ENCODE results near the gene NDUFS4.
"Not testable (repeated sequence)": the region's sequence is repeated elsewhere in the genome, so short reads cannot be mapped to it uniquely, and the experiment has no call there.

NDUFS4 gene

DNA sequence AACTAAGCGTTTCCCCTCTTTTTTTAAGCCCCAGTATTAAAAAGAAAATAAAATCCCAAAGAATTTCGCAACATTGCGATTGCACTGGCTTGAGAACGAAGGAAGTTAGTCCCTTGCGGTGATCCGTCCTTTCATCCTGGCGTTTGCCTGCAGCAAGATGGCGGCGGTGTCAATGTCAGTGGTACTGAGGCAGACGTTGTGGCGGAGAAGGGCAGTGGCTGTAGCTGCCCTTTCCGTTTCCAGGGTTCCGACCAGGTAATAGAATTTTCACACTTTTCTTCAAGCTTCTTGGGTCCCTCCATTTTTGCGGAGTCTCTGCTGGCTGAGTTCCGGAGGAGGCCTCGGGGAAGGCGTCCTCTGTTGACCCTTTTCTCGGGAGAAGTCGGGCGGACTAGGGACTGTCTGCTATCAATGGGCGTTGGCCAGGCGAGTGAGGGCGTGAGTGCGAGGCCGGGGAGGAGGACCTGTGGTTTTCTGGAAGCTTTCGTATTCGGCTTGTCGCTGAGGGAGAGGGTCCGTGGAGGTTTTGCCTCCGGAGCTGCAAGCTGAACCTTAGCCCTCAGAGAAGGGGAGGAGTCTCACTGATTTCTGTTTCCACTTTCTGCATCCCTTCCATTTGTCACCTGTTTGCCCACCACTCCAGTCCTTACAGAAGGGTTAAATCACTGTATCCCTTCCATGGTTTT is at the start of gene NDUFS4:
TSS of gene NDUFS4 (plus strand) at position 134 of the 686 bp plus-strand sequence. CDS start at position 158, 24 bp downstream.
- DNase-seq (ENCODE audit: low read depth in 2 of 2) = peak; percentile 63 to 65

DNA sequence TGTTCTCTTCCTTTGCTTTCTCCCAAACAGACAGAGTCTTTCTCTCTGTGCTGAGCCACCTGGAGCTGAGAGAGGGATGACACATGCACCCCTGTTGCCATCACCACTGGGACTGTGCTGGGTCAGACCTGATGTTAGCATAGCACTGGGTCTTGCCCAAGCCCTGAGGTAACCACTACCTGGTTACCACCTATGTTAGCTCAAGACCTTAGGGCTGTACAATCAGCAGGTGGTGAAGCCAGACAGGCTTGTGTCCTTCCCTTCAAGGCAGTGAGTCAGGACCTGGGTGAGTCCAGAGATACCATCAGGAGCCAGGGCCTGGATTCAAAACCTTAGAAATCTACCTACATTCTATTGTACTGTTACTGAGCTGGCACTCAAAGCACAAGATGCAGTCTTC is 47.9 kb upstream of the NDUFS4 start:
- no peak for DNase-seq (ENCODE audit: low read depth in 2 of 2)

DNA sequence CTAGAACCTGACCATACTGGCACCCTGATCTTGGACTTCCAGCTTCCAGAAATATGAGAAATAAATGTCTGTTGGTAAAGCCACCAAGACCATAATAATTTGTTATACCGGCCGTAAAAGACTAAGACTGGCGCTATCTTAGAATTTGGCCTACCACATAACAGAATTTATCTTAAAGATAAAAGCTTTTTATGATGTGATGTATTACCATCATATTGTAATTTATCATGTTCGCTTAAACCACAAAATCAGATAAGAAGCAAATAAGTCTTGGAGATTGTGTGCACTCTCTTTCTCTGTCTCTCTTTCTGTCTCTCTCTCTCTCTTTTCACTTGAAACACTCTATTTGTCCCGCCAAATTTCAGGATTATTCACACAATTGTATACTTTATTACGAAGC is 44.5 kb upstream of the NDUFS4 start:
- no peak for DNase-seq (ENCODE audit: low read depth in 2 of 2)

DNA sequence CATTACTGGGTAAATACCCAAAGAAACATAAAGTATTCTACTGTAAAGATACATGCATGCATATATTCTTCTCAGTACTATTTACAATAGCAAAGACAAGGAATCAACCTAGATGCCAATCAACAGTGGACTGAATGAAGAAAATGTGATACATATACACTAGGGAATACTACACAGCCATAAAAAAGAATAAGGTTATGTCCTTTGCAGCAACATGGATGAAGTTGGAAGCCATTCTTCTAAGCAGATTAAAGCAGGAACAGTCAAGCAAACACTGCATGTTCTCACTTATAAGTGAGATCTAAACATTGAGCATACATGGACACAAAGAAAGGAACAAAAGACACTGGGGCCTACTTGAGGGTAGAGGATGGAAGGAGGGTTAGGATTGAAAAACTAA is 39.6 kb upstream of the NDUFS4 start:
- no peak for DNase-seq (ENCODE audit: low read depth in 2 of 2)

DNA sequence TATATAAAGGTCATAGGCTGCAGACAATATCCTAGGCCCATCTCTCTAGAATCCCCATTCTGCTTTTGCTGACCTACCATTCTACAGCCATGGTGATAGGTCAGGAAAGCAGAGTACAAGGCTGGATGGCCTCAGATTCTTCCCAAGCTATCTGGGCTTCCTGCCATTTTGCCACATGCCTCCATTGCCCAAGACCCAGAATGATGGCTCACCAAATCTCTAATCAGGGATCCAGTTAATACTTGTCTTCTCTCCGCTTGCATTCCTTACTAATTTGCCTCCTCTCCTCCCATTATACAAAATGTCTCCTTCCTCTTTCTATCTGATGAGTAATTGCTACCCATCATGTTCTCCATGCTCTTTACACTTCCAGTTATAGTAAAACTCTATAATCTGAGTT is 22.7 kb upstream of the NDUFS4 start:
- DNase-seq (ENCODE audit: low read depth in 2 of 2) = no peak

DNA sequence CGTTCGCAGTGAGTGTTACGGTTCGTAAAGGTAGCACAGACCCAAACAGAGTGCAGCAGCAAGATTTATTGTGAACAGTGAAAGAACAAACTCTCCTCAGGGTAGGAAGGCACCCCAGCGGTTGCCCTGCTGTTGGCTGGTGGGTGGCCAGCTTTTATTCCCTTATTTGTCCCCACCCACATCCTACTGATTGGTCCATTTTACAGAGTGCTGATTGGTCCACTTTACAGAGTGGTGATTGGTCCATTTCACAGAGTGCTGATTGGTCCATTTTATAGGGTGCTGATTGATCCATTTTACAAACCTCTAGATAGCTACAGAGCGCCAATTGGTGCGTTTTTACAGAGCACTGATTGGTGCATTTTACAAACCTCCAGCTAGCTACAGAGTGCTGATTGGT is 19.7 kb upstream of the NDUFS4 start:
- not testable (repeated sequence) for DNase-seq (ENCODE audit: low read depth in 2 of 2)

DNA sequence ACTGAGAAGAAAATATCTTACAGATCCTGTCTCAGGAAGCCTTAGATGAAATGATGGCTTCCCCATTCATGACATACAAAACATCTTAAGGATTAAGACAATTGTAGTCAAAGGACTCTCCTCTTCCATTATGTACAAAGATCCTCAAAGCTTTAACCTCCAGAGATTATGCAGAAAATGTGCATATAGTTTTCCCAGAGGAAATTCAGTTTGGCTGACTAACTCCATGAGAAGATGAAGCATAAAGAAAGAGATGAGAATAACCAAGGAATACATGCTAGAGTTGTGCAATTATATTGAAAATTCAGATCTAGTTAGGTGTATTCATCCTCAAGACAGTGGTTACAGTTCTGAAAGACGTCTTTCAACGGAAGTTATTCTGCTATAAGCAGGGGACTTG is 18.6 kb upstream of the NDUFS4 start:
- DNase-seq (ENCODE audit: low read depth in 2 of 2) = no peak

DNA sequence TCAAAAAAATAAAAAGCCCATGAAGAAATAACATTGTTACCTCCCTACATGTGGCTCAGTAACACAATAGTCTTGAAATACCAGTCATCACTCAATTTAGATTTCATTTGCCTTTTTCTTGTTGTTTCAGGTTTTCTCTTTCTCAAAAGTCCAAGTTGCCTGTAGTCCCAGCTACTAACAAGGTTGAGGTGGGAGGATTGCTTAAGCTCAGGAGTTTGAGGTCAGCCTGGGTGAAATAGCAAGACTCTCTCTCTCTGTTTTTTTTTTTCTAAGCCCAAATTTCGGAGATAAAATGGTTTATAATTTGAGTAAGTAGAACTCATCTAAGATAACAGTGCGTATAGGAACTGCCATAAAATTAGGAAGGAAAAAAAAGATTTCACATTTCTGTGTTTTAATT is 17.5 kb upstream of the NDUFS4 start:
- no peak for DNase-seq (ENCODE audit: low read depth in 2 of 2)

DNA sequence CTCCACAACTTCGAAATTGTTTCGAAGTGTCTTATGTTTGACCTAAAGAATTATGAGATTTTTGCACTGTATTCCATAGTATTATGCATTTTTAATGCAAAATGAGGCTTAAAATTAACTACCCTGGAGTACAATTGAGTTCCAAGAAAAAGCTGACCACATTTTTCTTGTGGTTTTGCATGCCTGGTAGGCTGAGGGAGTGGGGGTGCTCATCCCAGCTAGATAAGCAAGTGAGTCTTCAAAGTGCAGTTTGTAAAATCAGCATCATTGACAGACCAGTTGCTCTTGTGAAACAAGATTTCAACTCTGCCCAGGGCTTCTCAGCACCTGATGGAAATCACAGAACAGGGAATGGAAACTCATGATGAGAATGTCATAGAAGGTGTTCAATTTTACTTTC is 17.0 kb upstream of the NDUFS4 start:
- no peak for DNase-seq (ENCODE audit: low read depth in 2 of 2)

DNA sequence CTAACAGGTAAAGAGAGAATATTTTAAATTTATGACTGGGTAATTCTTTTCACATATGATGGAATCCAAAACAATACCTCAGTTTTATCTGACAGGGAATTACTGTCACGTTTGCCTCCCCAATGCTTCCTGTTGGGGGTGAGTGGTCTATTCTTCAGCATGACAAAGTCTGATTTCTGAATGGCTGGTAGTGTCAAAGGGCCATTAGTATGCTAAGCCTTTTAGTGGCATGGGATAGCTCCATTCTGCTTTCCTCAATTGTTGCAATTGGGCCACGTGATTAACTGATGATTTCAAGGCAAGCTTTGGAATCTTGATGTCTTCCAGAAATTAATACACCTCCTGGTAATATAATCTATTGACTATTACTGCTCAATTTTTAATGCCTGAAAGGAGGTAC is 14.7 kb upstream of the NDUFS4 start:
- DNase-seq (ENCODE audit: low read depth in 2 of 2) = no peak

DNA sequence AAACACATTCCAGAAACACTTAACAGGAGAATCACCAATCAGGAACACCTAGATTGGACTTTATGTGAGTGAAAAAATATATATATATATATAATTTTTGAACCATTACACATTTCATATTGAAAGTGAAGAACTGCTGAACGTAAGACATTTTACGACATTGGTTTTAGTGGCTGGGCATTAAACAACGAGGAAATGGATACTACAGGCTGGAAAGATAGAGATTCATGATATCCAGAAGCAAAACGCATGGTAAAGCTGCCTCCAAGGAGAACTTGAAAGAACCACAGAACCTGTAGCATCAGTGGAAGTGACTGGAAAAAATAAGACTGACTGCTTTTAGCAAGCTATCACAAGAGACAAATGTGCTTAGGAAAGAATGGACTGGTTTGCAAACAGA is 13.2 kb upstream of the NDUFS4 start:
- no peak for DNase-seq (ENCODE audit: low read depth in 2 of 2)

DNA sequence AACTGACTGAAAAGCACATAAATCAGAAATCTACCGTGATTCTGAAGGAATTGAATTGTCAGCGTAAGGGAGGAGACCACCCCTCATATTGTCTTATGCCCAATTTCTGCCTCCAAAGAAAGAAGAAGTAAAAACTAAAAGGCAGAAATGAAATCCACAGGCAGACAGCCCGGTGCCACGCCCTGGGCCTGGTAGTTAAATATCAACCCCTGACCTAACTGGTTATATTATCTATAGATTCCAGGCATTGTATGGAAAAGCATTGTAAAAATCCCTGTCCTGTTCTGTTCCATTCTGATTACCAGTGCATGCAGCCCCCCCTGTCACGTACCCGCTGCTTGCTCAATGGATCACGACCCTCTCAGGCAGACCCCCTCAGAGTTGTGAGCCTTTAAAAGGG is 11.9 kb upstream of the NDUFS4 start:
- not testable (repeated sequence) for DNase-seq (ENCODE audit: low read depth in 2 of 2)

DNA sequence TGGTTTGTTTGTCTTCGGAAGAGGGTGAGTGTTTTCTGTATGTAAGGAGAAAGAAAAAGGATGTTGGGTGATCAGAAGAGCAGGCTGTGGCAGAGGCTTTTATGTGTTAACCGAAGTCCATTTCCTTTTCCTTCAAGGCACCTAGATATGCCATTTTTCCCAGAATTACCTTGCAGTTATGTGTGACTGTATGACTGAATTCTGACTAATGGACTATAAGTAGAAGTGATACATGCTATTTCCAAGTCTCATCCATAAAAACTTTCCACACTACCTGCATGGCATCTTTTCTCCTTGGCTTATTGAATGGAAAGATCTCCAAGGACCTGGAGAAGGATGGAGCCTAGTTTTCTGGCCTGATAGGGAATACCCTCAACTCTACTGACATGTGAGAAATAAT is 10.6 kb upstream of the NDUFS4 start:
- DNase-seq (ENCODE audit: low read depth in 2 of 2) = no peak

DNA sequence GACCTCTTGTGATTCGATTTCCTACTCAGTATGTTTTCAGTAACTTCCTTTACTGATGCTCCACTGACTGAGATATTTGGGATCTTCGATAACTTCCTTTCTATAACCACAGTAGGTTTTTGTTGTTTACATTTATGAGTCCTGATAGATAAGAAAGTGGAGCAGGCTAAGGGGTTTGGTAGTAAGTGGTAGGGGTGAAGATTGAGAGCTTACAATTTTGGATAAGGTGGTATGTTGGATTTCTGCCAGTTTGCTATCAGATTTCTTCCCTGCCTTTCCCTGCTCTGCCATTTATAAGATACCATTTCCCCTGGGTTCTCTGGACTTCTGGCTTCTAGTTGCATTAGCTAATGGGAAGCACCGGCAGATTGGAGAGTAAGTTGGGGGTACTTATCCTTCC is 7.9 kb upstream of the NDUFS4 start:
- no peak for DNase-seq (ENCODE audit: low read depth in 2 of 2)

DNA sequence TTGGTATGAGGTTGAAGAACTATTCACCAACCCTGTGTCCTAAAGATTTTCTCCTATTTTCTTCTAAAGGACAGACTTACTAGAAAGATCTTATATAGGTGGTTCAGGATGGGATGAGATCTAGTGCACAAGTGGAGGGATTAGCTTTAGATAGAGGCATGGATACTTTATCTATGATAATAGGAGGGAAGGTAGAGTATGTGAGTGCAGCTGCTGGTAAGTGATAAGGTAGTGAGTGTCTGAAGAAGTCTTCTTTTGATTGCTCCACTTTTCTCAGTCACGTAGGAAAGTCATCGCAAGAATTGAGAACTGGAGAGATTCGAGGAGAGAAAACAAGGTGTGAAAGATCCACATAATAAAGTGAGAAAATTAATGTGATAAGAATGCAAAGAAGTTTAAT is 6.0 kb upstream of the NDUFS4 start:
- no peak for DNase-seq (ENCODE audit: low read depth in 2 of 2)

DNA sequence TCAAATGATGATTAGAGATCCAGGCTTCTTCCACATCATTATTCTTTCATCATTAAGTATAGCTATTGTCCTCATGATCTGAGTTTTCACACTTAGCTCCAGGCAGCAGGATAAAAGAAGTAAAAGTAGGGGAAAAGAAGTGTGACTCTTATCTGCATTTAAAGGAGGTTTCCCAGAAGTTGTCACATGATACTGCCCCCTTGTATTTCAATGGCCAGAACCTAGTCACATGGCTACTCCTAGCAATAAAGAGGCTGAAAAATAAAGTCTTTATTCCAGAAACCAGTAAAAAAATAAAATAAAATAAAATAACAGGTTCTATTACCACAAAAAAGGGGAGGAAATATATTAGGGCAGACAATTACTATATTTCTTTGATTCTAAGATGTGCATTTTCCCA is 5.3 kb upstream of the NDUFS4 start:
- DNase-seq (ENCODE audit: low read depth in 2 of 2) = no peak

DNA sequence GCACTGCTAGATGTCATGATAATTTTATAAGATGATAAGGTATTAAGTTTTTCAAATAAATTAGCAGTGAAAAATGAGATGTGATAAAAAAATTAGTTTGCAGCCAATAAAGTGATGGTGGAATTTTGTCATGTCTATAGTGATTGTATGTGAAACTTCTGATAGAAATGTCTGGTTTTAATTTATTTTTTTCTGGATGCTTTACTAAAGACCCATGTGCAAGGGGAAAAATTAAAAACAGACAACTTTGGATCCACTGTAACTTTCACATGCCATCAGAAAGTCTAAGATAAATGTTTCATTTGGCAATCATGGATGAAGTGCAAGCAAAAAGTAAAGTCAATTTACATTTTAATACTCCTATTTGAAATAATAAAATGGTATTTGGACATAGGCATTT is 4.4 kb upstream of the NDUFS4 start:
- no peak for DNase-seq (ENCODE audit: low read depth in 2 of 2)

DNA sequence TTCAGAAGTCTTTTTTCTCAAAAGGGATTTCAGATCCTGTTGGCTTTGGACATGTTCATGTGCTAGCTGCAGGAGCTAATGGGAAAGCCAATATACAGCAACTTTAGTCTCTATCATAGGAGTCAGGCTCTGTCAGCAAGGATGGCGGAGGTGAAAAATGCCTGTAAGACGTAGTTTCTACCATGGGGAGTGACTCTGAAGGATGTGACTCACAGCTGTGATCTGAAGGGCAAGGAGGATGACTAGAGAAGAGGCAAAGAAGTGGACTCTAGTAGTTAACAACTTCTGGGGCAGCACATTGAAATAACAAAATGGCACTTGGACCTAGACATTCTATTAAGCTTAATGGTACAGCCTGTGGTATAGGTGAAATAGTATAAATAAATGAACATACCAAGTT is 3.1 kb upstream of the NDUFS4 start:
- DNase-seq (ENCODE audit: low read depth in 2 of 2) = no peak

DNA sequence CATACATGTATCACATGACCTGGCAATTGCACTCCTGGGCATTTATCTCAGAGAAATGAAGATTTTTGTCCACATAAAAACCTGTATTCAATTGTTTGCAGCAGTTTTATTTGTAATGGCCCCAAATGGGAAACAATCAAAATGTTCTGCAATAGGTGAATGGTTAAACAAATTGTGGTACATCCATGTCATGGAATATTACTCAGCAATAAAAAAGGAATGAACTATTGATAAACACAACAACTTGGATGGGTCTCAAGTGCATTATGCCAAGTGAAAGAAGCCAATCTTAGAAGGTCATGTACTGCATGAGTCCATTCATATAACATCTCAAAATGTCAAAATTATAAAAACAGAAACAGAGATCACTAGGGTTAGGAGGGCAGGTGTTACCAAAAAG is 1.5 kb upstream of the NDUFS4 start:
- DNase-seq (ENCODE audit: low read depth in 2 of 2) = no peak

DNA sequence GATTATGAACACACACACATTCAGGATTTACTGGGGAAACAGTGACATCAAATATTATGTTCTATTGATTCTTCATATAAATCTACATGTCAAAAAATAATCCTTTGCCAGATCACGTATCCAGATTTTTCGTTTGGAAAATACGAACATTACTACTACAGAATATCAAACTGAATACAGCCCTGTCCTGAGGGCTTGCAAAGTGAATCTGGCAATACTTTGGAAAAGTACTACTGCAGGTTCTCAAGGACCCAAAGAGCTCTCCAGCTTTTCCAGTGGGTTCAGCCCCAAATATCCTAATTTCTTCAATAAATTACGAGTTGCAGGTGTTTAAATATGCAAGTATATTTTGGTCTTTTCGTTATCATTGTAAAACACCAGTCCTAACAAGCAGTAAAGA is 411 bp upstream of the NDUFS4 start:
- DNase-seq (ENCODE audit: low read depth in 2 of 2) = no peak

DNA sequence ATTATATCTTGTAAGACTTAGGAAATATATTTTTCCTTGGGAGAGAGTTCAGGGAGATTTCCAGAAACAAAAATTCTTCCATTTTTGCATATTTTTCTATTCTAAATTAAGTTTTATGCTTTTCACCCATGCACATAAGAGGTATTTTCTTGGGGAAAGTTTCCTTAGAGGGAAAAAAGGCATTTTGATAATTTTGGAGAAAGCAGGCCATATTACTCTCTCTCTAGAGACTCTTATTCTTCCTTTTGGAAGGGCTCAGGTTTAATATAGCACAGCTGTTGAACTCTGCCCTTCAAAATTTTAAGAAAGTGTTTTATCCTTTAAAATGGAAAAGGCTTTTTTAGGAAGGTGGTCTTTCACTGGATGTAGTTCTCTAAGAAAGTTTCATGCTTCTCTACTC is 8.0 kb downstream of the NDUFS4 start:
- DNase-seq (ENCODE audit: low read depth in 2 of 2) = no peak

DNA sequence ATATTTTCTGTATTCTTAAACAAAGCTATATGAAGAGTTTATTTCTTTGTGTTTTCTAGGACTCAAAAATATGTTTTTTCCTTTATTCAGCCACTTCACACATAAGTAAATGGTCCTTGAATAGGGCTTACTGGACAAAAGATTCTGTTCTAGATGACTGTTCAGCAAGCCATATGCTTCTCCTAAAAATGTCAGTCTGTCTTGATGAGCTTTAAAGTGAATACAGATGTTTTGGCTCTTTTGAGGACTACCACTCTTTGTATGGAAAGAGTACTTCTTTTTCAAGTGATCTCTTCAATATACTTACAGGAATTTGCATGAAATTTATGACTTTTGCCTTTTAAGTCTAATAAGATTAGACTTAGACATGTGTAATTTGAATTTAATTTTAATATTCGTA is 8.4 kb downstream of the NDUFS4 start:
- no peak for DNase-seq (ENCODE audit: low read depth in 2 of 2)

DNA sequence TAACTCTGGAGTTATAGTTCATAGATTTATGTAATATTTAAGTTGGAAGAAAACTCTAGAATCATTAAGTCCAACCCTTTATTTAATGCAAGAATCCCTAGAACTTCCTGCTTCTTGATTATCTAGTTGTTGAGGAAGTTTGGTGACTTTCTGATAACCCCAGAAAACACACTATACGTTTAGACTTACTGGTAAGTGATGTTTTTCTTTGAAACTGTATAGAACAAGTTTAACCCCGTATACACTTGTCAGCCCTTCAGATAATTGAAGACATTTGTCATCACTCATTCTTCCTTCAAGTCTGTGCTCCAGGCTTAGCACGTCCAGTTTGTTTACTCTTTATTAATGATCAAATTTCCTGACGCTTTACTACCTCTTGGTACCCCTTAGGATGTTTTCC is 9.0 kb downstream of the NDUFS4 start:
- no peak for DNase-seq (ENCODE audit: low read depth in 2 of 2)

DNA sequence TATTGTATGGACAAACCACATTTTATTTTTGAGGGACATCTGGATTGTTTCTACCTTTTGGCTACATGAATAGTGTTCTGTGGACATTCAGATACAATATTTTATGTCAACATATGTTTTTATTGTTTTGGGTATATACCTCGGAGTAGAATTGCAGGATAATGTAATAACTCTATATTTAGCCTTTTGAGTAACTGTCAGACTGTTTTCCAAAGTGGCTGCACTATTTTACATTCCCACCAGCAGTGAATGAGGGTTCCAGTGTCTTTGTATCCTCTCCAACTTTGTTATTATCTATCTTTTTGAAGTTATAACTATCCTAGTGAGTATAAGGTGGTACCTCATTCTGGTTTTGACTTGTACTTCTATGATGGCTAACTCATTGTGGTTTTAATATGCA is 11.0 kb downstream of the NDUFS4 start:
- no peak for DNase-seq (ENCODE audit: low read depth in 2 of 2)
